Measurements from ENCODE around the gene RERE.

RERE gene

GRCh38 chr1:8665833-8666232 lies 151.6 kb downstream of the RERE start:
- DNase-seq (ENCODE audit: low spot score), result no peak

GRCh38 chr1:8664887-8665286 lies 152.6 kb downstream of the RERE start:
- DNase-seq (ENCODE audit: low spot score), result no peak

GRCh38 chr1:8663915-8664329 lies 153.5 kb downstream of the RERE start:
- no peak for DNase-seq (ENCODE audit: low spot score)

- no peak for DNase-seq (ENCODE audit: low spot score)
These were observed 154.2 kb downstream of the RERE start for GRCh38 chr1:8663090-8663802.

- DNase-seq (ENCODE audit: low spot score), result no peak
These were observed 154.9 kb downstream of the RERE start for GRCh38 chr1:8662380-8663072.

- no peak for DNase-seq (ENCODE audit: low spot score)
These were observed 156.0 kb downstream of the RERE start for GRCh38 chr1:8661185-8662110.

GRCh38 chr1:8660411-8660828 lies 157.0 kb downstream of the RERE start:
- peak; percentile 73 for DNase-seq (ENCODE audit: low spot score)

- DNase-seq (ENCODE audit: low spot score), result no peak
These were observed 157.8 kb downstream of the RERE start for GRCh38 chr1:8659593-8659992.

- DNase-seq (ENCODE audit: low spot score), result no peak
These were observed 163.6 kb downstream of the RERE start for GRCh38 chr1:8653878-8654277.

- no peak for DNase-seq (ENCODE audit: low spot score)
These were observed 164.9 kb downstream of the RERE start for GRCh38 chr1:8652467-8653046.

GRCh38 chr1:8651962-8652361 lies 165.5 kb downstream of the RERE start:
- no peak for DNase-seq (ENCODE audit: low spot score)

- no peak for DNase-seq (ENCODE audit: low spot score)
These were observed 166.1 kb downstream of the RERE start for GRCh38 chr1:8651236-8651890.

GRCh38 chr1:8649875-8650274 lies 167.6 kb downstream of the RERE start:
- no peak for DNase-seq (ENCODE audit: low spot score)

GRCh38 chr1:8649027-8649426 lies 168.4 kb downstream of the RERE start:
- DNase-seq (ENCODE audit: low spot score), result no peak

- no peak for DNase-seq (ENCODE audit: low spot score)
These were observed 170.4 kb downstream of the RERE start for GRCh38 chr1:8646996-8647395.

GRCh38 chr1:8646189-8646588 lies 171.3 kb downstream of the RERE start:
- DNase-seq (ENCODE audit: low spot score), result no peak

GRCh38 chr1:8643542-8644536 lies 173.6 kb downstream of the RERE start:
- DNase-seq (ENCODE audit: low spot score), result no peak

- DNase-seq (ENCODE audit: low spot score), result no peak
These were observed 175.3 kb downstream of the RERE start for GRCh38 chr1:8642114-8642513.

GRCh38 chr1:8641377-8641997 lies 176.0 kb downstream of the RERE start:
- no peak for DNase-seq (ENCODE audit: low spot score)

- no peak for DNase-seq (ENCODE audit: low spot score)
These were observed 176.5 kb downstream of the RERE start for GRCh38 chr1:8640950-8641349.
